C4-2B (cell line): ENCODE results near the gene MAP3K14.

Experiments used
- H3K27ac ChIP-seq: fragments of 450-650 bp; 2 replicates; pipeline ENCODE4 v1.5.1; 2017
- ZFX ChIP-seq: fragments of 450-650 bp; IDR thresholded peaks from 2 replicates; pipeline ENCODE4 v1.6.1; 2017
- TF ChIP-seq, protein P1 (sequence below): fragments of 450-650 bp; conservative IDR thresholded peaks from 2 replicates; pipeline ENCODE4 v1.5.1; 2017; ENCODE audit warnings: mild to moderate bottlenecking

Gene MAP3K14

GRCh38 chr17:45261577-45262515 lies 55.0 kb downstream of the MAP3K14 start, which contains the start of gene SPATA32:
TSS of gene SPATA32 (minus strand) at chr17:45262094. CDS start at chr17:45262016, 78 bp downstream.
- H3K27ac ChIP-seq, result no peak within 1 kb of the TSS
- TF ChIP-seq, protein P1, sequence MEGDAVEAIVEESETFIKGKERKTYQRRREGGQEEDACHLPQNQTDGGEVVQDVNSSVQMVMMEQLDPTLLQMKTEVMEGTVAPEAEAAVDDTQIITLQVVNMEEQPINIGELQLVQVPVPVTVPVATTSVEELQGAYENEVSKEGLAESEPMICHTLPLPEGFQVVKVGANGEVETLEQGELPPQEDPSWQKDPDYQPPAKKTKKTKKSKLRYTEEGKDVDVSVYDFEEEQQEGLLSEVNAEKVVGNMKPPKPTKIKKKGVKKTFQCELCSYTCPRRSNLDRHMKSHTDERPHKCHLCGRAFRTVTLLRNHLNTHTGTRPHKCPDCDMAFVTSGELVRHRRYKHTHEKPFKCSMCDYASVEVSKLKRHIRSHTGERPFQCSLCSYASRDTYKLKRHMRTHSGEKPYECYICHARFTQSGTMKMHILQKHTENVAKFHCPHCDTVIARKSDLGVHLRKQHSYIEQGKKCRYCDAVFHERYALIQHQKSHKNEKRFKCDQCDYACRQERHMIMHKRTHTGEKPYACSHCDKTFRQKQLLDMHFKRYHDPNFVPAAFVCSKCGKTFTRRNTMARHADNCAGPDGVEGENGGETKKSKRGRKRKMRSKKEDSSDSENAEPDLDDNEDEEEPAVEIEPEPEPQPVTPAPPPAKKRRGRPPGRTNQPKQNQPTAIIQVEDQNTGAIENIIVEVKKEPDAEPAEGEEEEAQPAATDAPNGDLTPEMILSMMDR, result no peak
- no peak for TF ChIP-seq ZFX

- no peak overlapping the region for H3K27ac ChIP-seq
- TF ChIP-seq ZFX, result no peak
- TF ChIP-seq, protein P1, result no peak
These were observed 56.5 kb downstream of the MAP3K14 start for GRCh38 chr17:45260204-45260783.

DNA sequence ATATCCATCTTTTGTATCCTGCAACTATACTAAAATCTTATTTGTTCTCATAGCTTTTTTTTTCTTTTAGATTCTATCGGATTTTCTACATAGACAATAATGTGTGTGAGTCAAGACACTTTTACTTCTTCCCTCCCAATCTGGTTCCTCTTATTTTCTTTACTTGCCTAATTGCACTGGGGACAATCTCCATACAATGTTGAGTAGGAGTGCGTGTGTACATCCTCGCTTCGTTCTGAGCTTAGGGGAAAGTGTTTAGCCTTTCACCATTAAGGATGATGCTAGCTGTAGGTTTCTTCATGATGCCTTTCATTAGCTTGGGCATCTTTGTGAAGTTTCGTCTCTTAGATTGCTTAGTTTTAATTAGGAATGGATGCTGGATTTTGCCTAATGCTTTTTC lies 57.8 kb downstream of the MAP3K14 start:
- no peak overlapping the region for H3K27ac ChIP-seq
- TF ChIP-seq, protein P1, result no peak
- no peak for TF ChIP-seq ZFX

GRCh38 chr17:45257115-45257514 lies 59.7 kb downstream of the MAP3K14 start:
- no peak overlapping the region for H3K27ac ChIP-seq
- TF ChIP-seq, protein P1, result no peak
- no peak for TF ChIP-seq ZFX

- TF ChIP-seq ZFX, result no peak
- TF ChIP-seq, protein P1, result no peak
These were observed 60.5 kb downstream of the MAP3K14 start for GRCh38 chr17:45256114-45256966.

DNA sequence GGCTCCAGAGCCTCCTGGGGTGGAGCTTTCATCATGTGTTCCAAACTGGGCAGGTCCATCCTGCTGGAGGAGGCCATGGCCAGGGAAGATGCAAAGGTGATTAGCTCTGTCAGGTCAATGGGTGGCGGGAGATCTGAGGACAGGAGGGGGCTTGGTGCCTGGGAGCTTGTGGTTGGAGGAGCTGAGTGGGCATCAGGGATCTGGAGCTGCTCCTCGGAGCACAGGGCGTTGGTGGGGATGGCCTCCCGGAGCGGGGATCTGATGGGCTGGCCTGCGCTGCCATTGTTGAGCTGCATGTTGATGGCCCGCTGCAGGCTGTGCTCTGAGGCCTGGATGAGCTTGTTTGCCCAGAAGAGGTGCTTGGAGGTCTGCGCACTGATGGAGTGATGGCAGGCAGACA lies 61.5 kb downstream of the MAP3K14 start:
- TF ChIP-seq ZFX, result no peak
- TF ChIP-seq, protein P1, result no peak

More at GRCh38 chr17:45256114-45256966, 60.5 kb downstream of the MAP3K14 start:
- H3K27ac ChIP-seq, result peak overlapping the region; percentile 1; the same call in 1 of the 2 replicates

More for the DNA sequence above, 61.5 kb downstream of the MAP3K14 start:
- no peak overlapping the region for H3K27ac ChIP-seq
